ENCODE measurements around the gene FUT3.

FUT3 gene

GRCh38 chr19:5809053-5809452 is 42.2 kb downstream of the FUT3 start:
- TF ChIP-seq CTCF (IDR thresholded peaks at IDR 0.05; ENCODE audit: low read depth, low read length): no peak
- no peak for DNase-seq (ENCODE audit: low read depth in 2 of 2)
- H3K4me3 ChIP-seq (replicated peaks in 1 of 2; ENCODE audit: low read depth in 2 of 2, low read length in 2 of 2): no peak overlapping the region

GRCh38 chr19:5808120-5808816 is 43.0 kb downstream of the FUT3 start:
- no peak overlapping the region for H3K4me3 ChIP-seq (replicated peaks in 1 of 2; ENCODE audit: low read depth in 2 of 2, low read length in 2 of 2)
- DNase-seq (ENCODE audit: low read depth in 2 of 2): no peak
- no peak for TF ChIP-seq CTCF (IDR thresholded peaks at IDR 0.05; ENCODE audit: low read depth, low read length)

DNA sequence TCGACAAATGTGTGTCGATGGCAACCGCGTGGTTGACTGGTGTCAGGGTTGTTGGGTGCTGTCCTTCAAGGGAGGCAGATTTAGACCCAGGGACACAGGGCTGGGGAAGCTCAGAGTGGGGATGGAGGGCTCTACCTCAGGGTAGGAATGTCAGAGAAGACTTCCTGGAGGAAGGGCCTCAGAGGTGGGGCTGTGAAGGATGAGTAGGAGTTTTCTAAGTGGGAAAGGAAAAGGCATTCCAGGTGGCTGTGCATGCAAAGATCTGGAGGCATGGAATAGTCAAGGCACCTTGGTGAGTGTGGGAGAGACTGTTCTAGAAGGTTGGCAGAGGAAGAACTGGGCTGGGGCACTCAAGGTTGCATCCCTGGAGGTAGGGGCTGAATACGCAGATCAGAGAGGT is 44.3 kb downstream of the FUT3 start:
- no peak for TF ChIP-seq CTCF (IDR thresholded peaks at IDR 0.05; ENCODE audit: low read depth, low read length)
- H3K4me3 ChIP-seq (replicated peaks in 1 of 2; ENCODE audit: low read depth in 2 of 2, low read length in 2 of 2): no peak overlapping the region
- no peak for DNase-seq (ENCODE audit: low read depth in 2 of 2)

DNA sequence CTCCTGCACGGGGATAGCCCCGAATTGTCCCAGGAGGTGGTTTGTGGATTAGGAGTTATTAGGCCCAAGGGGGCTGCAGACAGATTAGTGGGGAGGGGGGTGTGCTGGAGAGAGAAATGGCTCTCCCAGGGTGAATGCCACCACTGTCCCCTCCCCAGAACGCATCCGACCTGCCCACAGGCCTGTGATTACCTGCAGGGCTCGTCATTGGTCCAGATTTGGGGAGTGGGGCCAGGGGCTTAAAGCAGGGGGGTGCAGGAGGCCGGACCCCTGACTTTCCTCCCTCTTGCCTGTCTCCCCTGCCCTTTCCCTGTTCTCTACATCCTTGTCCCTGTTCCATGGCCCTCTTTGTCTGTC is 45.1 kb downstream of the FUT3 start:
- DNase-seq (ENCODE audit: low read depth in 2 of 2): no peak
- TF ChIP-seq CTCF (IDR thresholded peaks at IDR 0.05; ENCODE audit: low read depth, low read length): no peak
- H3K4me3 ChIP-seq (replicated peaks in 1 of 2; ENCODE audit: low read depth in 2 of 2, low read length in 2 of 2): no peak overlapping the region

- peak; percentile 80 for TF ChIP-seq CTCF (IDR thresholded peaks at IDR 0.05; ENCODE audit: low read depth, low read length)
- peak; percentile 41 to 59 for DNase-seq (ENCODE audit: low read depth in 2 of 2)
Observed at GRCh38 chr19:5805462-5806132, 45.7 kb downstream of the FUT3 start.

GRCh38 chr19:5804516-5805461 is 46.5 kb downstream of the FUT3 start, which contains the start of gene NRTN:
Gene NRTN, plus strand, starts transcription at chr19:5805067. Its CDS starts 19,099 bp downstream, at chr19:5824166.
- peak within 1 kb of the TSS; percentile 22 to 40 for H3K4me3 ChIP-seq (replicated peaks in 1 of 2; ENCODE audit: low read depth in 2 of 2, low read length in 2 of 2)
- DNase-seq (ENCODE audit: low read depth in 2 of 2): no peak
- no peak for TF ChIP-seq CTCF (IDR thresholded peaks at IDR 0.05; ENCODE audit: low read depth, low read length)

More at GRCh38 chr19:5805462-5806132, 45.7 kb downstream of the FUT3 start:
- H3K4me3 ChIP-seq (replicated peaks in 1 of 2; ENCODE audit: low read depth in 2 of 2, low read length in 2 of 2): peak overlapping the region in 1 of 2 donors; percentile 22
